Measurements from ENCODE around the gene AIM2.

- no peak for TF ChIP-seq POLR2A (IDR thresholded peaks at IDR 0.05; ENCODE audit: low read depth, low read length)
- no peak for TF ChIP-seq TAF1 (IDR thresholded peaks at IDR 0.05; ENCODE audit: borderline replicate concordance, low read depth, low read length)
- no peak for TF ChIP-seq POLR2AphosphoS5 (IDR thresholded peaks at IDR 0.05; ENCODE audit: low read depth, low read length)
Observed at GRCh38 chr1:159098596-159098995, 22.0 kb upstream of the AIM2 start.

Data from GM12892 (cell line).